ENCODE results near the gene GLI3. TPM values are rescaled to one million over a fixed set of nuclear protein-coding genes. Genes with fewer than 3 reads are reported as not detected.
A peak's percentile ranks its signal among the peaks of the same experiment; 100 is the strongest.

Gene GLI3
- total RNA-seq, 2 donors from 2014 or later, result 2.7 to 10.2 TPM

GRCh38 chr7:42236266-42236975 lies 588 bp downstream of the GLI3 start:
- peaks cover 83% of the 10 kb centered on the region for H3K27me3 Mint-ChIP-seq (ENCODE audit: insufficient read depth)
- peak; percentile 85 for DNase-seq
- Histone ChIP-seq H3K27me3 (ENCODE audit: control insufficient read depth, insufficient read depth, low read length, poor library complexity, severe bottlenecking) (peaks cover 53% of the 10 kb centered on the region), H3K4me3 (ENCODE audit: low read length) (peak overlapping the region; percentile 86), H3K4me1 (ENCODE audit: control insufficient read depth, insufficient read depth, low read length) (peaks cover 9% of the 10 kb centered on the region), H3K9me3 (ENCODE audit: control insufficient read depth, low read length) (no peaks in the 10 kb centered on the region), H3K27ac (ENCODE audit: low read depth, low read length) (peak overlapping the region; percentile 90), H3K9ac (ENCODE audit: extremely low read depth, low read length, poor library complexity, severe bottlenecking) (peak overlapping the region; percentile 31), H3K36me3 (ENCODE audit: control insufficient read depth, insufficient read depth, low read length) (no peaks in the 10 kb centered on the region)
- peaks cover 22% of the 10 kb centered on the region for H3K4me1 Mint-ChIP-seq
- H3K4me3 Mint-ChIP-seq, result peak overlapping the region; percentile 82
- 0% methylated on average over 7 to 76 of the region's 76 CpGs for WGBS, 2 experiments (ENCODE audit: insufficient coverage in 1 of 2, insufficient read length in 1 of 2)
- no peak for TF ChIP-seq CTCF (conservative IDR thresholded peaks at IDR 0.05)
- H3K27ac Mint-ChIP-seq, result no peak overlapping the region
- H3K36me3 Mint-ChIP-seq (ENCODE audit: low read depth), result no peaks in the 10 kb centered on the region
- H3K9me3 Mint-ChIP-seq, result no peaks in the 10 kb centered on the region

- H3K4me3 Mint-ChIP-seq, result peak overlapping the region; percentile 82
- no peaks in the 10 kb centered on the region for H3K9me3 Mint-ChIP-seq
- no peak overlapping the region for H3K27ac Mint-ChIP-seq
- no peak for TF ChIP-seq CTCF (conservative IDR thresholded peaks at IDR 0.05)
- Histone ChIP-seq H3K36me3 (ENCODE audit: control insufficient read depth, insufficient read depth, low read length) (no peaks in the 10 kb centered on the region), H3K4me3 (ENCODE audit: low read length) (peak overlapping the region; percentile 86), H3K9ac (ENCODE audit: extremely low read depth, low read length, poor library complexity, severe bottlenecking) (no peak overlapping the region), H3K27ac (ENCODE audit: low read depth, low read length) (peak overlapping the region; percentile 90), H3K27me3 (ENCODE audit: control insufficient read depth, insufficient read depth, low read length, poor library complexity, severe bottlenecking) (peaks cover 47% of the 10 kb centered on the region), H3K9me3 (ENCODE audit: control insufficient read depth, low read length) (no peaks in the 10 kb centered on the region), H3K4me1 (ENCODE audit: control insufficient read depth, insufficient read depth, low read length) (peaks cover 9% of the 10 kb centered on the region)
- DNase-seq, result peak; percentile 46
- H3K27me3 Mint-ChIP-seq (ENCODE audit: insufficient read depth), result peaks cover 83% of the 10 kb centered on the region
- no peaks in the 10 kb centered on the region for H3K36me3 Mint-ChIP-seq (ENCODE audit: low read depth)
- WGBS, 2 experiments (ENCODE audit: insufficient coverage in 1 of 2, insufficient read length in 1 of 2), result 1 to 6% methylated on average over 10 to 15 of the region's 15 CpGs
- H3K4me1 Mint-ChIP-seq, result peaks cover 22% of the 10 kb centered on the region
Measured at GRCh38 chr7:42235741-42236161, 1.3 kb downstream of the GLI3 start.

GRCh38 chr7:42234736-42235135 lies 2.3 kb downstream of the GLI3 start:
- DNase-seq, result no peak

More at GRCh38 chr7:42234736-42235135, 2.3 kb downstream of the GLI3 start:
- H3K27ac Mint-ChIP-seq, result no peak overlapping the region
- H3K36me3 Mint-ChIP-seq (ENCODE audit: low read depth), result no peaks in the 10 kb centered on the region
- Histone ChIP-seq H3K4me3 (ENCODE audit: low read length) (peak overlapping the region; percentile 86), H3K4me1 (ENCODE audit: control insufficient read depth, insufficient read depth, low read length) (peaks cover 9% of the 10 kb centered on the region), H3K9me3 (ENCODE audit: control insufficient read depth, low read length) (no peaks in the 10 kb centered on the region), H3K27me3 (ENCODE audit: control insufficient read depth, insufficient read depth, low read length, poor library complexity, severe bottlenecking) (peaks cover 36% of the 10 kb centered on the region), H3K27ac (ENCODE audit: low read depth, low read length) (no peak overlapping the region), H3K36me3 (ENCODE audit: control insufficient read depth, insufficient read depth, low read length) (no peaks in the 10 kb centered on the region), H3K9ac (ENCODE audit: extremely low read depth, low read length, poor library complexity, severe bottlenecking) (no peak overlapping the region)
- 65% methylated on average over 2 of the region's 3 CpGs; no CpG with 5 or more reads in 1 of the 2 experiments for WGBS, 2 experiments (ENCODE audit: insufficient coverage in 1 of 2, insufficient read length in 1 of 2)
- H3K4me3 Mint-ChIP-seq, result no peak overlapping the region
- no peaks in the 10 kb centered on the region for H3K9me3 Mint-ChIP-seq
- H3K4me1 Mint-ChIP-seq, result peaks cover 25% of the 10 kb centered on the region
- no peak for TF ChIP-seq CTCF (conservative IDR thresholded peaks at IDR 0.05)
- H3K27me3 Mint-ChIP-seq (ENCODE audit: insufficient read depth), result peaks cover 82% of the 10 kb centered on the region

Measured in endodermal cell (in vitro differentiated cells).